Trophoblast cell (in vitro differentiated cells and primary cell): ENCODE results near the gene PRUNE2.

ENCODE experiments used
- DNase-seq, 2 donors: peaks; one replicate each; pipeline ENCODE4 v3.0.0-alpha.2; 2016
- H2AFZ ChIP-seq: 2 replicates; pipeline ENCODE4 v1.6.1; 2013; ENCODE audit warnings: low read length, moderate library complexity, mild to moderate bottlenecking; ENCODE audit not compliant: insufficient read depth, poor library complexity
- H2AK5ac ChIP-seq: 2 replicates; pipeline ENCODE4 v1.6.1; 2013; ENCODE audit warnings: mild to moderate bottlenecking, low read length
- H2BK120ac ChIP-seq: 2 replicates; pipeline ENCODE4 v1.6.1; 2013; ENCODE audit warnings: low read length, mild to moderate bottlenecking, moderate library complexity; ENCODE audit not compliant: insufficient read depth, poor library complexity
- H2BK12ac ChIP-seq: 2 replicates; pipeline ENCODE4 v1.6.1; 2013; ENCODE audit warnings: mild to moderate bottlenecking, low read length, moderate library complexity
- H2BK5ac ChIP-seq: 2 replicates; pipeline ENCODE4 v1.6.1; 2013; ENCODE audit warnings: low read length, low read depth, moderate library complexity, mild to moderate bottlenecking; ENCODE audit not compliant: poor library complexity
- H3K14ac ChIP-seq: 2 replicates; pipeline ENCODE4 v1.6.1; 2013; ENCODE audit warnings: mild to moderate bottlenecking, low read length
- H3K18ac ChIP-seq: 2 replicates; pipeline ENCODE4 v1.6.1; 2013; ENCODE audit warnings: mild to moderate bottlenecking, low read length
- H3K23ac ChIP-seq: 2 replicates; pipeline ENCODE4 v1.6.1; 2013; ENCODE audit warnings: low read length
- H3K27ac ChIP-seq: 2 replicates; pipeline ENCODE4 v1.5.1; 2013; ENCODE audit warnings: low read depth, mild to moderate bottlenecking, inconsistent platforms, low read length, moderate library complexity
- H3K27me3 ChIP-seq: 2 replicates; pipeline ENCODE4 v1.6.1; 2013; ENCODE audit warnings: inconsistent platforms, mild to moderate bottlenecking, low read length, moderate library complexity; ENCODE audit not compliant: insufficient read depth
- H3K36me3 ChIP-seq, 2 experiments: 1 replicate in 1 of 2; 2 replicates in 1 of 2; pipeline ENCODE4 v1.6.1; 2013; ENCODE audit warnings: low read length in 2 of 2, mild to moderate bottlenecking in 2 of 2, moderate library complexity in 1 of 2; ENCODE audit not compliant: insufficient read depth in 2 of 2, control insufficient read depth in 1 of 2
- H3K4ac ChIP-seq: 2 replicates; pipeline ENCODE4 v1.6.1; 2013; ENCODE audit warnings: low read depth, mild to moderate bottlenecking, low read length, moderate library complexity
- H3K4me1 ChIP-seq, 2 experiments: 1 replicate in 1 of 2; 2 replicates in 1 of 2; pipeline ENCODE4 v1.6.1; 2013; ENCODE audit warnings: low read length in 2 of 2, mild to moderate bottlenecking in 2 of 2, moderate library complexity in 1 of 2; ENCODE audit not compliant: insufficient read depth in 2 of 2, control insufficient read depth in 1 of 2
- H3K4me2 ChIP-seq: 2 replicates; pipeline ENCODE4 v1.6.1; 2013; ENCODE audit warnings: inconsistent platforms, mild to moderate bottlenecking, low read length, moderate library complexity
- H3K4me3 ChIP-seq: 2 replicates; pipeline ENCODE4 v1.5.1; 2013; ENCODE audit warnings: mild to moderate bottlenecking, low read depth, low read length, inconsistent platforms
- H3K79me1 ChIP-seq: one replicate; pipeline ENCODE4 v1.6.1; 2013; ENCODE audit warnings: low read length
- H3K79me2 ChIP-seq: 2 replicates; pipeline ENCODE4 v1.6.1; 2013; ENCODE audit warnings: low read length, mild to moderate bottlenecking; ENCODE audit not compliant: control insufficient read depth, insufficient read depth, poor library complexity
- H3K9ac ChIP-seq: 2 replicates; pipeline ENCODE4 v1.6.1; 2013; ENCODE audit warnings: mild to moderate bottlenecking, low read length
- H3K9me3 ChIP-seq: 2 replicates; pipeline ENCODE4 v1.6.1; 2013; ENCODE audit warnings: low read depth, mild to moderate bottlenecking, control low read depth, inconsistent platforms, low read length; ENCODE audit not compliant: insufficient read depth
- H4K12ac ChIP-seq: 2 replicates; pipeline ENCODE4 v1.6.1; 2013; ENCODE audit warnings: low read depth, mild to moderate bottlenecking, low read length, moderate library complexity
- H4K8ac ChIP-seq: 2 replicates; pipeline ENCODE4 v1.6.1; 2013; ENCODE audit warnings: low read depth, mild to moderate bottlenecking, low read length, moderate library complexity
- H4K91ac ChIP-seq: one replicate; pipeline ENCODE4 v1.6.1; 2013; ENCODE audit warnings: low read depth, mild to moderate bottlenecking, low read length, moderate library complexity
- WGBS: extraction: QIAGEN DNeasy Blood & Tissue Kit; methylation state at CpG from one replicate; pipeline ENCODE4 v1.1.7; 2013; ENCODE audit warnings: missing lambda C conversion rate; ENCODE audit not compliant: insufficient read length, insufficient coverage; ENCODE audit errors: extremely low coverage; 5-methylcytosine and 5-hydroxymethylcytosine counted together

The PRUNE2 gene

DNA sequence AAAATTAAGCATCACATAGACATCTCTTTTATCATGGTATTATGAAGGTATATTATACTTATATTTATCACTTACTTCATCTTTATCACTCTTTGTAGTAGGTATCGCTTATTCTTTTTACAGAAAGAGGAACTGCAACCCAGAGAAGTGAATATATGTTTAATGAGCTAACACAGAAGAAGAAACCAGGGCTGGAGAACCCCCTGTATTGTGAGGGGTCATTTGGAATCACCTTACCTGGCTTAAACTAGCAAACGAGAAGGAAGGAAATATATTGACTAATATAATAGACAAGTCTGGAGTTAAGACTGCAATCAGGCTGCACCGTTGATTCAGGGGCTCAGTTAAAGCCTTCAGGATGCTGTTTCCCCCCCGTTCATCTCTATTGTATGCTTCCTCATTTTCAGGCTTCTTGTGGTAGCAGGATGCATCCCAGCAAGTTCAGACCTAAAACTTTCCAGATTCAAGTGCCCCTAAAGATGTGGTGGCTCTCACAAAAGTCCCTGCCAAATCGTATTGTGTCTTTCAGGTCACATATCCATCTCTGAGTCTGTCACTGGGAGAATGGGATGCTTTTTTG is 300.5 kb downstream of the PRUNE2 start:
- Histone ChIP-seq H2BK12ac (no peak overlapping the region), H3K4me1 (no peaks in the 10 kb centered on the region), H4K12ac (no peak overlapping the region), H3K18ac (no peak overlapping the region), H3K27me3 (no peaks in the 10 kb centered on the region), H3K4me3 (no peak overlapping the region), H3K36me3 (no peaks in the 10 kb centered on the region), H4K91ac (no peak overlapping the region), H3K27ac (no peak overlapping the region), H3K14ac (no peak overlapping the region), H3K9ac (no peak overlapping the region), H3K4ac (no peak overlapping the region), H3K23ac (no peak overlapping the region), H2AK5ac (no peak overlapping the region), H2BK120ac (no peak overlapping the region), H3K4me2 (no peak overlapping the region), H3K79me2 (no peaks in the 10 kb centered on the region), H2BK5ac (no peak overlapping the region), H3K9me3 (no peaks in the 10 kb centered on the region), H3K79me1 (no peaks in the 10 kb centered on the region), H2AFZ (no peak overlapping the region), H4K8ac (no peak overlapping the region)
- WGBS: no CpG with 5 or more reads among the region's 5 CpGs
- no peak for DNase-seq

- no peaks in the 10 kb centered on the region for H3K27me3 ChIP-seq
- H3K27ac ChIP-seq: no peak overlapping the region
- no peak overlapping the region for H4K91ac ChIP-seq
- H3K4ac ChIP-seq: no peak overlapping the region
- DNase-seq: no peak
- no peak overlapping the region for H2BK120ac ChIP-seq
- H3K9me3 ChIP-seq: no peaks in the 10 kb centered on the region
- H3K79me1 ChIP-seq: no peaks in the 10 kb centered on the region
- no peak overlapping the region for H2AFZ ChIP-seq
- H3K4me2 ChIP-seq: no peak overlapping the region
- no peaks in the 10 kb centered on the region for H3K36me3 ChIP-seq
- no peaks in the 10 kb centered on the region for H3K4me1 ChIP-seq
- H4K12ac ChIP-seq: no peak overlapping the region
- H3K4me3 ChIP-seq: no peak overlapping the region
- no peak overlapping the region for H2AK5ac ChIP-seq
- H3K23ac ChIP-seq: no peak overlapping the region
- H3K14ac ChIP-seq: no peak overlapping the region
- no peak overlapping the region for H2BK12ac ChIP-seq
- no peak overlapping the region for H2BK5ac ChIP-seq
- no peak overlapping the region for H3K18ac ChIP-seq
- H3K9ac ChIP-seq: no peak overlapping the region
- no peak overlapping the region for H4K8ac ChIP-seq
- no CpG with 5 or more reads among the region's 3 CpGs for WGBS
- H3K79me2 ChIP-seq: no peaks in the 10 kb centered on the region
These were observed 301.9 kb downstream of the PRUNE2 start for GRCh38 chr9:76603931-76604570.

GRCh38 chr9:76603448-76603895 is 302.4 kb downstream of the PRUNE2 start:
- H3K18ac ChIP-seq: no peak overlapping the region
- H4K8ac ChIP-seq: no peak overlapping the region
- no peak overlapping the region for H3K14ac ChIP-seq
- no peak overlapping the region for H2BK120ac ChIP-seq
- no peak overlapping the region for H3K4me2 ChIP-seq
- no peaks in the 10 kb centered on the region for H3K4me1 ChIP-seq
- no peak overlapping the region for H3K9ac ChIP-seq
- no peak overlapping the region for H3K23ac ChIP-seq
- no peaks in the 10 kb centered on the region for H3K27me3 ChIP-seq
- H3K4ac ChIP-seq: no peak overlapping the region
- no peak overlapping the region for H3K27ac ChIP-seq
- H4K91ac ChIP-seq: no peak overlapping the region
- H4K12ac ChIP-seq: no peak overlapping the region
- H2AK5ac ChIP-seq: no peak overlapping the region
- no peak overlapping the region for H2AFZ ChIP-seq
- H3K9me3 ChIP-seq: no peaks in the 10 kb centered on the region
- H2BK12ac ChIP-seq: no peak overlapping the region
- no peak overlapping the region for H2BK5ac ChIP-seq
- no peaks in the 10 kb centered on the region for H3K79me2 ChIP-seq
- no peaks in the 10 kb centered on the region for H3K36me3 ChIP-seq
- no peak overlapping the region for H3K4me3 ChIP-seq
- no peak for DNase-seq
- no peaks in the 10 kb centered on the region for H3K79me1 ChIP-seq

GRCh38 chr9:76602199-76602598 is 303.7 kb downstream of the PRUNE2 start:
- Histone ChIP-seq H3K79me2 (no peaks in the 10 kb centered on the region), H3K27me3 (no peaks in the 10 kb centered on the region), H2AK5ac (no peak overlapping the region), H3K18ac (no peak overlapping the region), H3K4ac (no peak overlapping the region), H4K12ac (no peak overlapping the region), H3K36me3 (no peaks in the 10 kb centered on the region), H3K4me2 (no peak overlapping the region), H2BK120ac (no peak overlapping the region), H4K91ac (no peak overlapping the region), H3K9ac (no peak overlapping the region), H3K4me1 (no peaks in the 10 kb centered on the region), H2AFZ (no peak overlapping the region), H3K79me1 (no peaks in the 10 kb centered on the region), H4K8ac (no peak overlapping the region), H3K23ac (no peak overlapping the region), H2BK12ac (no peak overlapping the region), H2BK5ac (no peak overlapping the region), H3K27ac (no peak overlapping the region), H3K14ac (no peak overlapping the region), H3K4me3 (no peak overlapping the region), H3K9me3 (no peaks in the 10 kb centered on the region)
- no peak for DNase-seq
- no CpG with 5 or more reads among the region's 1 CpG for WGBS
